GM06990 (cell line): Measurements from ENCODE around the gene CD2.

Experiments used
- DNase-seq: peaks from one replicate; pipeline ENCODE4 v3.0.0-alpha.2; 2011; ENCODE audit not compliant: insufficient read length; ENCODE audit errors: extremely low read depth
- H3K27me3 ChIP-seq: replicated peaks from 2 replicates; pipeline ENCODE4 v1.6.0; 2011; ENCODE audit warnings: low read length; ENCODE audit not compliant: control insufficient read depth, insufficient read depth
- H3K36me3 ChIP-seq: 2 replicates; pipeline ENCODE4 v1.5.1; 2011; ENCODE audit warnings: low read length; ENCODE audit not compliant: control insufficient read depth, insufficient read depth
- H3K4me3 ChIP-seq: replicated peaks from 2 replicates; pipeline ENCODE4 v1.5.1; 2011; ENCODE audit warnings: low read depth, mild to moderate bottlenecking, control low read depth, low read length
- TF ChIP-seq, protein P1 (sequence below): IDR thresholded peaks from 2 replicates; pipeline ENCODE4 v1.5.1; 2011; ENCODE audit warnings: low read length, control low read depth, mild to moderate bottlenecking, inconsistent platforms; ENCODE audit not compliant: insufficient read depth, poor library complexity, severe bottlenecking

CD2 gene

DNA sequence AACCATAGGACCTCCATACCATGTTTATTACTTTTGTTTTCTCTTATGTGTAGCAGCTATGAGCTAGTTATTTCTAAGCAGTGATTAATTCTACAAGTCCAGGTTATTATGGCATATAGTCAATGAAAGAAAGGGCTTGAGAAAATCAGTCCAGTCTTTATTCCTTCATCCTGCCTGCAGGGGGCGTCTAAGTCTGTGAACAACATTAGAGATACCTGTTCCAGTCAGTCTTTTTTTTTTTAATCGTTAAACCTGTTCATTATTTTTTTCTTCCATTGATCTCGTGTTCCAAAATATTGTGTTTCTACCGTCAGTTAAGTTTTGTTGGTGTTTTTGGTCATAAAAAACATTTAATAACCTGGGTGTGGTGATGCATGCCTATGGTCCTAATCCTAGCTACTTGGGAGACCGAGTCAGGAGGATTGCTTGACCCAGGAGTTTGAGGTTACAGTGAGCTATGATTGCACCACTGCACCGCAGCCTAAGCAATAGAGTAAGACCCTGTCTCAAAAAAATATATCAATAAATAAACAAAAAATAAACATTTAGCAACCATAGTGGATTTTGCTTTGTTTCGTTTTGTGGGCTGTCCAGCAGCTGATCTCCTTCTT is 29.4 kb upstream of the CD2 start:
- DNase-seq = no peak
- H3K4me3 ChIP-seq = no peak overlapping the region
- no peaks in the 10 kb centered on the region for H3K27me3 ChIP-seq
- H3K36me3 ChIP-seq = no peaks in the 10 kb centered on the region
- TF ChIP-seq, protein P1, sequence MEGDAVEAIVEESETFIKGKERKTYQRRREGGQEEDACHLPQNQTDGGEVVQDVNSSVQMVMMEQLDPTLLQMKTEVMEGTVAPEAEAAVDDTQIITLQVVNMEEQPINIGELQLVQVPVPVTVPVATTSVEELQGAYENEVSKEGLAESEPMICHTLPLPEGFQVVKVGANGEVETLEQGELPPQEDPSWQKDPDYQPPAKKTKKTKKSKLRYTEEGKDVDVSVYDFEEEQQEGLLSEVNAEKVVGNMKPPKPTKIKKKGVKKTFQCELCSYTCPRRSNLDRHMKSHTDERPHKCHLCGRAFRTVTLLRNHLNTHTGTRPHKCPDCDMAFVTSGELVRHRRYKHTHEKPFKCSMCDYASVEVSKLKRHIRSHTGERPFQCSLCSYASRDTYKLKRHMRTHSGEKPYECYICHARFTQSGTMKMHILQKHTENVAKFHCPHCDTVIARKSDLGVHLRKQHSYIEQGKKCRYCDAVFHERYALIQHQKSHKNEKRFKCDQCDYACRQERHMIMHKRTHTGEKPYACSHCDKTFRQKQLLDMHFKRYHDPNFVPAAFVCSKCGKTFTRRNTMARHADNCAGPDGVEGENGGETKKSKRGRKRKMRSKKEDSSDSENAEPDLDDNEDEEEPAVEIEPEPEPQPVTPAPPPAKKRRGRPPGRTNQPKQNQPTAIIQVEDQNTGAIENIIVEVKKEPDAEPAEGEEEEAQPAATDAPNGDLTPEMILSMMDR = peak; percentile 78

DNA sequence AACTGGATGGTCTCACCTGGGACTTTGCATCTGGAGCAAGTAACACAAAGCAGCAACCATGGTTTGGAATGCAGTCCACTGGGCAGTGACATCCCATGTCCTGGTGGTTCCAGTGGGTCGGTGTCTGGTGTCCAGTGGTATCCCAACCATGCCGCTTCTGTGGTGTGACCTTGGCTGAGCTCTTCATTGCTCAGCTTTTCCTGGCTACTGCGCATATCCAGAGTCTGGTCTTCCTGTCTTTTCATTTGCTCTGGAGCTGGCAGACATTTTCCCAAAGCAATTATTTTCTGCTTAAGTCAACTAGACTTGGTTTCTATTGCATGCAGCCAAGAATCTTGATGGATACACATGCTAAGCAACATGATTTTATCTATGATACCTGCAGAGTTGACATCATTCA is 28.4 kb upstream of the CD2 start:
- TF ChIP-seq, protein P1 = no peak
- Histone ChIP-seq H3K27me3 (no peaks in the 10 kb centered on the region), H3K36me3 (no peaks in the 10 kb centered on the region), H3K4me3 (no peak overlapping the region)
- no peak for DNase-seq

DNA sequence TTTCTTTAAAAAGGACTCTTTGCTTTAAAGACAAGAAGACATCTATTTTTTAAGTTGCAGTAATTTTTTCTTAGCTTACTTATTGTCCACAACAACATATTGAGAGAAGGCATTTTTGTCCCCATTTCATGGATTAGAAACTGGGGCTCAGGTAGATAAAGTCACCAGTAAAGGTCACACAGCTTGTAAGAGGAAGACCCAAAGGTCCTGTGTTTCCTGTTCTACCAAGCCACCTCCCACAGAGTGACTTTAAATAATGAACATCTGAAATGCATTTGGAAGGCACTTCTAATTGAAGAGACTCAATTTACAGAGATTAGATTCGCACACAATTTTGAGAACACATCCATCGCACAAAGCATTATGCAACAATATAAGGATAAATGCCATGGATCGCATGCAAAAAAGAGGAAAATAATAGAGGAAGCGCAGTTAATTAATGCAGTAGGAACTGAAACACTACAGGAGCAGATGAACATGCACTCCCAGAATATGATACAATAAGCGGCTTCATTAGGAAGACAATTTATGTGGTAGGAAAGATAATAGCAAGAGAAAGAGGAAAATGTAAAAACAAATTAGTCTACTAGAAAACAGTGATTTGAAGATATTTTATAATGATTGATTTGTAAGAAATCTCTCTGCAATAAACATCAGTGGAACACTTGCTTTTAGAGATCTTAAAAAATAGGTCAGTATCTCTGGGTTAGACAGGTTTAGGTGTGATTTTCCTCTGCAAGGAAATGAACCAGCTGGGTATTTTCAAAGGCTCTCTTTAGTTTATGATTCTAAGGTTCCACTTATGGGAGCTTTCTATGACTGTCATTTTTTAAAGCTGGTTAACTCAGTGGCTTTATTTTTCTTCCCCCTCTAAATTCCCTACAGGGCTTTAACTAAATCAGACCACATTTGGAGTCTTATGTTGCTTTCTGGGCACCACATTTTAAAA is 27.1 kb upstream of the CD2 start:
- no peak for DNase-seq
- H3K4me3 ChIP-seq = no peak overlapping the region
- H3K36me3 ChIP-seq = no peaks in the 10 kb centered on the region
- H3K27me3 ChIP-seq = no peaks in the 10 kb centered on the region
- TF ChIP-seq, protein P1 = no peak

DNA sequence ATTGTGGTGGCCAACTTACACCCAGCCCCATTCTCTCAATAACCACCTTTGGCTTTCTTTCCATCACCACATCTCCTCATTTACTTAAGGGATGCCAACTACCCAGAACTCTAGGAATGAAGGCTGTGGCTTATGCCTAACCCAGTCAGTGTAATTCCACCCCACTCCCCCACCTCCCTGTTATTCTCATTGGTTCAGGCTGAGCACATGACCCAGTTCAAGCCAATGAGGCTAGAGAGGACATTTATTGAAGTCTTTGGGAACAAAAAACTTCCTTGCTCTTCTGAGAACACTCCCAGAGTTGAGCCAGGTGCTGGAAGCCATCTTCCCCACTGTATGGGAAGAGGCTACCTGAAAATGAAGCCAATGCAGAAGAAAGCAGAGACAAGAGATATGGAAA is 22.8 kb upstream of the CD2 start:
- Histone ChIP-seq H3K27me3 (no peaks in the 10 kb centered on the region), H3K4me3 (no peak overlapping the region), H3K36me3 (no peaks in the 10 kb centered on the region)
- DNase-seq = no peak
- TF ChIP-seq, protein P1 = no peak

DNA sequence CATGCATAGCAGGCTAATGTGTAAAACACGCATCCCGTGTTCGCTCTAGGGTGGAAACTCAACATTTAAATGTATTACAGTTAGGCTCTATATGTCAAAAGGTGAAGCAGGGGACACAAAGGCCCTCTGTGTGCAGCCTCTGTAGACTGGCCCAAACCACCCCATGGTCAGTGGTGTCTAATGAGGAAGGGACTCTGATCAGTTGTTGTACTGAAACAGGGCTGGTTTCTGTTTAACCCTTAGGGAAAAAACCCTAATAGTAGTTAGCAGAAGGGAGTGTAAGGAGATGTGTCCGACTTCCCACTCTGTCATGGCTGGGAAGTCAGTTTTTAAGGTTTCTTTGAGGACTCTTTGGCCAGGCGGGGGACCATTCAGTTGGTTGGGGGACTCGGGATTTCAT is 21.5 kb upstream of the CD2 start:
- no peak overlapping the region for H3K4me3 ChIP-seq
- no peaks in the 10 kb centered on the region for H3K36me3 ChIP-seq
- no peaks in the 10 kb centered on the region for H3K27me3 ChIP-seq
- TF ChIP-seq, protein P1 = no peak
- no peak for DNase-seq
